Activated CD4-positive, alpha-beta T cell treated with anti-CD3 and anti-CD28 coated beads, Interleukin-2, amount 50 U/mL, for 16 hours (primary cell): Measurements from ENCODE around the gene PRSS50.

Experiments used
- DNase-seq: peaks from one replicate; pipeline ENCODE4 v3.0.0-alpha.2; 2020

Gene PRSS50

DNA sequence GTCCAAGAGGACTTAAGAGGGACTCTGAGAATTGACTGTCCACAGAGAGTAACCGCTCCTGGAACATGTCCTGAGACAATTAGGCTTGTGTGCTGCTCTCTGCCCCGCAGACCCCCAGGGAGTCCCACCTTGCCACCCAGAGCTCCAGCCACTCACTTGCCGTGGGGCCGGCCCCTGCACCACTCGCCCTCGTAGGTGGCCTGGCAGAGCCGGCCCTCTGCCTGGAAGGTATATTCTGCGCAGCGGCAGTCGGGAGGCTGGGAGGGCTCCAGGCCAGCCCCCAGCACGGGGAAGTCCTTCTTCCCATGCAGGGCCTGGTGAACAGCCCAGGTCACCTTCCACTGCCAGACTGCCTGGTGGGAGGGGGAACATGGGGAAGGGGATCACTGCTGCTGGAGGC lies 34.7 kb downstream of the PRSS50 start:
- no peak for DNase-seq

DNA sequence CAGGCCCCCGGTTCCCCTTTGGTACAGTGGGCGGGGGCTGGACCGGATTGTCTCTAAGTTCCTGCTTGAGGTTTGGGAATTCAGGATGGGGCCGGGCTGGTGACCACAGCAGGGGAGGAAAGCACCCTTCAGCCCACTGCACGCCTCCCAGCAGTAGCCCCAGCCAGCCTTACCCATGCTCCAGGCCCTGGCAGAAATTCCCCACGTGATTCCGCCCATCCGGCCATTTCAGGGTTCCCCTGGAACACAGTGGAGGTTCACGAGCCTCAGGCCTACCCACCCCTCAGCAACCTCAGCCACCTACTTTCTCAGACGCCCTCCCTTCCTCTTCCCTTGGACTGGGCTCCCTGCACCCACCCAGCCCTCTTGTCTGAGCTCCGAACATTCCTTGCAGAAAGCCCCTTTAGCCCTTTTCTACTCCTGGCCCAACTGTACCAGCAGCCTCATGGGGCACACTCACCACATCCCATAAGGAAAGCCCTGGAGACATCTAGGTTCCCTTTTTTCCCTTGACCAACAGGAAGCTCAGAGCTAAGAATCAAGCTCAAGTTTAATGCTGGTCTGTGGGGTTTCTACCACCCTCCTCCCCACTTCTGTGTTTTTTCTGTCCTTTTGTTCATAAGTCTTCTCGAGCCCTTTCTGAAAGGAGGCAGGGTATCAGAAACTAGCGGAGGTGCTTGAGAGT lies 35.7 kb downstream of the PRSS50 start:
- no peak for DNase-seq

DNA sequence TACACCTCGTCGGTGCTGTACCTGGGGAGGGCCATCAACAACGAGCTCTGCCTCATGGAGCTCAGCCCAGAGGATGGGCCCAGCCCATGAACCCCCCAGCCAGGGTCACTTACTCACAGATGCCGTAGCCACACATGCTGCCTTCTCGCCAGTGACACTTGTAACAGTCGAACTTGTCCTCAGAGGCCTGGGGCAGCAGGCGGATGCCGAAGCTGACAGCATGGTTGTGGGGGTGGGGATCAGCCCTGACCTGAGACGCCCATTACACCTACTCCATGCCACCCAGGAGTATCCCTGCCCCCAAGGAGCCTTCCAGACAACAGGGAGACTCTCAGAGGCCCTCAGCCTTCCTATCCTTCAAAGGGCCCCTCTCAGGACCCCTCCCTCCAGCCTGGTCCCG lies 36.3 kb downstream of the PRSS50 start:
- DNase-seq: no peak

GRCh38 chr3:46680298-46680826 lies 37.3 kb downstream of the PRSS50 start:
- DNase-seq: no peak

- DNase-seq: no peak
Measured at GRCh38 chr3:46679681-46680080, 38.0 kb downstream of the PRSS50 start.

DNA sequence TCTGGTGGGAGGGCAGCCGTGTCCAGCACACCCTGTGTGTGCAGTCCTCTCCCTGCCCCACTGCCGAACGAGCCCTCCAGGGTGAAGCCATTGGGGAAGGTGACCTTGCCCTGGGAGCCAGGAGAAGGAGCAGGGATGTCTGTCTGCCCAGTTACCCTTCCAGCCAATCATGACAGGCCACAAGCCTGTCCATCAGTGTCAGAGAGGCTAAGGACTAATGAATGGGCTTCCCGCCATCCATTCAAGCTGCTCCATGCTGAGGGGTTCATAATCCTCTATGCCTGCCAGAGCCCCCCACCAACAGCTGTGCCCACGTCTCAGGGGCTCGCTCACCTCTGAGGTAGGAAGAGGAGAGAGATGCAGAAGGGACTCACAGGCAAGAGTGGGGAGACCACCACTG lies 39.4 kb downstream of the PRSS50 start:
- DNase-seq: no peak

GRCh38 chr3:46677411-46677726 lies 40.3 kb downstream of the PRSS50 start:
- DNase-seq: no peak

DNA sequence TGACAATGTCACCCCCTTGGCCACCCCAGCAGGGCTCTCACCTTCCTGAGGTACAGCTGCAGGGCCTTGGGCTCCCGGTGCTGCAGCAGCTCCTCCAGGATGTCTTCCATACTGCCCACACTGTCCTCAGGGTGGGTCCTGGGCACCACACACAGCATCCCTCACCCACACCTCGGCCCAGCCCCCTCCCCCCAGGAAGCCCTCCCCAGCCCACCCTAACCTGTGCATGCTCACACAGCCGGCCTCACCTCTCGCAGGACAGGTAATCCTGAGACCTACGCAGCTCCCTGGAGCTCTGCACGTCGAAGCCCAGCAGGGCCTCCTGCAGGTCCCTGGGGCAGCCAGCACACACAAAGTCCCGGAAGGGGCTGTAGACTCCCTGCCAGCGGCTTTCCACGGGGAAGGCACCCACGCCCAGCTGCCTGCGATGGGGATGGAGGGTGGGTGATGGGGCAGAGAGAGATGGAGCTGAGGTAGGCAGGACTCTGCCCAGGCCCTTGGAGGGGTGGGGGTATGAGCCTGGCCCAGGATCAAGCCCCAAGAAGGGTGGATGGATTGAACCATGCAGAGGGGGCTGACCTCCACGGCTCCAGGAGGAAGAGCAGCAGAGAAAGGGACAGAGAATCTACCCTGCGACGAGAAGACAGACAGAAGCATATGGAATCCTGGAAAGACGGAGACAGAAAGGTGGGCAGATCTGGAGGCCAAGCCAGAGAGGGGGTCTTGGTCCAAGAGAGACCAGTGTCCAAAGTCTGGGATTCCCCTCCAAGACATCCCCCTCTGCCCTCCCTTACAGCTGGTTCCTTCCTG lies 40.9 kb downstream of the PRSS50 start:
- DNase-seq: no peak

DNA sequence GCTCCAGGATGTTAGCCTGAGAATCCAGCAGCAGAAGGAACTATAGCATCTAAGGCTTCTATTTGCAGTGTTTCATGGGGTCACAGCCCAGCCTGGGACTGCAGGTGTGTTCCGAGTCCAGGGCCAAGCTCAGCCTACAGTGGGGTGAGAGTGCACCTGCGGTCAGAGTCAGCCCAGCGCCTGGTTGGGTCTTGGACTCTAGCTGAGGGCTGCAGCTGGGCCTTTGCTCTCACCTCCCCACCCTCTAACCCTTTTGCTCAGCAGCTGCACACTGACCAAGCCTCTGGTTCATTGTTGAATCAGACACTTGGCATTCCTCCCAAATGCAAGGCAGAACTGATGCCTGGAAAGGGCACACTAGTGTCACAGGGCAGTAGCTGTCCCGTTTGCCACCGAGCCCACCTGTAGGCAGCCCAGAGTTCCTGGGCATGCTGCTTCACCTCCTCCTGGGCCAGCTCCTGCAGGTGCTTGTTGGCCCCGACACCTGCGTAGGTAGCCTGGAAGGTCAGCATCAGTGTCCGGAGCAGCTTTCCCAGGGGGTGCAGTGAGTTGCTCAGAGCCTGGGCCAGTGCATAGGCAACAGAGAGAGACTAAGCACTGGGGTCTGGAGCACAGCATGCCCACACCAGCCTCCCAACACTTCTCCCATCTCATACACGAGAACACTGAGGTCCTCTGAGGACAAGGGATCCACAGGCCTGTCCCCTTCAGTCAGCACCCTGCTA lies 41.7 kb downstream of the PRSS50 start:
- DNase-seq: no peak

- no peak for DNase-seq
Measured at GRCh38 chr3:46675426-46675825, 42.2 kb downstream of the PRSS50 start.

DNA sequence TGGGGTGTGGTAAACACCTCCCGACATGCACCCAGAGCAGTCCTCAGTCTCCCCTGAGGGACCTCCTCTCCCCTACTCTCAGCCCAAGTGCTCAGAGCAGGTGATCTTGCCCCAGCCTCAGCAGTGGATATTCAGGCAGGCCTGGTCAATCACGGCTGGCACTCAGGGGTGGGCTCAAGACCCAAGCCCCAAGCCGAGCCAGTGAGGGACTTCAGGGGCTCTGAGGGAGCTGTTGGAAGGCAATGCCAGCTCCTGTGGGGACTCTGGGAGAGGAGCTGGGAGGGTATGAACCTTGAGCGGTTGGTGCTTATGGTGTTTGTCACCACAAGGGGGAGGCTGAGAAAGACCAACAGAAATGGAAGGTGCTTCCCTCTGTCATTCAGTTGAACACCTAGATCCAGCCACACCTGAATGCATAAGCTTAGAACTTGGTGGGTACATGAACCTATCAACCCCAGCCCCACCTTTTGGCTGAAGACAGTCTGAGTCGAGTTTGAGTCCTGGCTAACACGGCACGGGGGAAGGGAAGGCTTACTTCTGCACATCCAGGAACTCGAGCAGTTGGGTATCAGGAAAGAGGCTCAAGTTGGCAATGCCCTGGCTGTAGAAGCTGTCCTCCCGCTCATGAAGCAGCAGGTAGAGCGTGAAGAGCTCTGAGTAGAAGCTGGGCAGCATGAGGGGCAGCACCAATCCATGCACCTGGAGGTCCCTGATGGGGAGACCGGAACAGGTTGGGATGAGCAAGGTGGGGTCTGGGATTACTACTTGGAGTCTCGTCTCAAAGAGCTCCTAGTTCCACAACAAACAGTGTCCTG lies 43.4 kb downstream of the PRSS50 start:
- no peak for DNase-seq

- DNase-seq: no peak
Measured at GRCh38 chr3:46673151-46674030, 44.3 kb downstream of the PRSS50 start.

DNA sequence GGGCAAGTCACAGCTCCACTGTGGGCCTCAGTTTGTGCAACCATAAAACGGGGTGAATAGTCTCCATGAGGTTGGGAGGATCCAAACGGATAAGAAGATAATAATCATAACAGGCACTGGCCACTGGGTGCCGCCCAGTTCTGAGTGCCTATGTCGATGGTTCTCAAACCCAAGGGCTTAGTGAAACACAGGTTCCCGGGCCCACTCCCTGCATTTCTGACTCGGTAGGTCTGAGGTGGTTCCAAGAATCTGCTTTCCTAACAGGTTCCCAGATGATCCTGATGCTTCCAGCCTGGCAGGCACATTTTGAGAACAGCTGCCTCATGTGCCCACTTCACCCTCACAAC lies 45.3 kb downstream of the PRSS50 start:
- DNase-seq: no peak

DNA sequence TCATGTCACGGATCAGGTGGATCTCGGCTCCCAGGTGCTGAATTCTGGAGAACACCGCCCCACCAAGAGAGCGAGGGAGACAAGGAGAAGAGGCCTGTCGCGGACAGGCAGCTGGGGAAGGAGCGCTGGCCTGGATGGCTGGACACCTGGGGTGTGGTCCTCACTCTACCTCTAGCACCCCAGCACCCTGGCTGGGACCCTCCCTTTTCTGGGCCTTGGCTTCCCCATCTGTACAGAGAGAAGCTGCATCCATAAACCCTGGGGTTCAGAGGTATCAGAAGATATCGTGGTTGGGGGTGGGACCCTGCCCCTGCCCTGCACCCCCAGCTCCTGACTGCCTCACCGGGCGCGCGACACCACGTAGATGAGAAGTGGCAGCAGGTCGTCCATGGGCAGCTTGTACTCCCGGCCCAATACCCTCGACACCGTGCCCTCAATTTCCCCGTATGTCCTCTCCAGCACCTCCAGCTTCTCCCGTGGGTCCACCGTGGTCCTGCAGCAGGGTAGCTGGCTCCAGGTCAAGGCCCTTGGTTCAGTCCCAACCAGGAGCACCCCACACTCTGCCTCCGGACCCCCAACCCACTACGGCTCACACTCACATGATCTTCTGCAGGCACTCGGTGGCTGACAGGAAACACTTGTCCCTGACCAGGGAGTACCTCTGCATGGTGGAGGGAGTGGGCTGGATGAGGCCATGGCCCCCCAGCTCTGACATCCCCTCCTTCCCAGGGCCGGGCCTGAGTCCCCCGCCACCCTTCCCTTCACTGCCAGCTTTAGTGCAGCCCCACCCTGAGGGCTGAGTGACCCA lies 45.9 kb downstream of the PRSS50 start:
- no peak for DNase-seq

DNA sequence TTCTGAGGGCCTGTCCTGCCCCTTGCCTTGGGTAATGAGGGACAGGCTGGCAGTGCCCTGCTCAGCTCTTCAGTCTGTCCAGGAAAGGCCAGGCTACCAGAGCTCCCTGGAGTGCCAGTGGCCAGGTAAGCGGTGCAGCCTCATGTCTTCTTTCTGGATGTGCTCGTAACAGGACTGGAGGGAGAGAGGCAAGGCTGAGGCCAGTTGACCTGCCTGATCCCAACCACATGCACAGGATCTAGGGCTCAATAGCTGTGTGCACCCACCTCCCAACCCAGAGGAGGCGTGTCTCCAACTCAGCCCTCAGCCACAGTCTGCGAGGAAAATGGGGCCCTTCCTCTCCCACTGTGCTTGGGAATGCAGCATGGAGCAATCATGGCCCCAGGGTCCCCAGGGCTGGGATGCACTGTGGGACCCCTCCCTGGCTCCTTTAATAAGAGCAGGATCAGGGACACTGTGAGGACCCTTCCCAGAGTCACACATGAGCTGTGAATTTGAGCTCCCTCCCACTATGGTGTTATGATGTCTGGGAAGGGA lies 46.7 kb downstream of the PRSS50 start:
- DNase-seq: no peak

DNA sequence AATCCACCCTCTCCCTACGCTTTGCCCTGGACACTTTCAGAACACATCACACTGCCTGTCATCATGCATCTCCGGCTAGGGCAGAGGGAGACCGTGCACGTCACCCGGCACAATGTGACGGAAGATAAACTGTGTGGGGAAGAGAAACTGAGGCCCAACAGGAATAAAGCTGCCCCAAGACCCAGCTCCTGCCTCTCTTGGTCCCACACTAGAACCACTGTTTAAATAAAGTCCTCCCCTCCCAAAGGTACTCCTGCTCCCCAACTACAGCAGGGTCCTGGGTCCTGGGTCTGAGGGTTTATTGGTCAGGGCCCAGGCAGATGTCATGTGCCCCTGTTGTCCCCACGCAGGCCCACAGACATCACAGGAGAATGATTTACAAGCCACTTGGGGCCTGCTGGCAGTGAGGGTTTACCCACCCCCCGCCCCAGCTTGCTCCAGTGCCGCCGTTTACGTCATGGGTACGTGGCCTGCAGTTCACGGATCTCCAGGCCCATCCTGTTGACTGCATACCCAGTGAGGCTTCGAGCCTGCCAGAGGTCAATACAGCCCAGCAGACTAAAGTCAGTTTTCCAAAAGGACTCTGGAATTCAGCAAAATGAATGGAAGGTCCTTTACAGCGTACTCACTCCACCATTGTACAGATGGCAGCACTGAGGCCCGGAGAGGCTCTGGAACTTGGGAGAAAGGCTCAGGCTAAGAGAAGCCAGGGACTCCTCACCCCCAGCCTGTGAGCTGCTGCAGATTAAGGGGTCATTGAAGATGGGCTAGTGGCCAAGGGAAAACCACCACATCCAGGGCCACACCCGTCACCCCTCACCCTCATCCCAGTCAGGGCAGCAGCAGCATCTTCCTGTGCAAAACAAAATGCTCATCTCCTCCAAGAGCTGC lies 47.4 kb downstream of the PRSS50 start:
- DNase-seq: no peak

- no peak for DNase-seq
Measured at GRCh38 chr3:46669191-46669999, 48.3 kb downstream of the PRSS50 start.

DNA sequence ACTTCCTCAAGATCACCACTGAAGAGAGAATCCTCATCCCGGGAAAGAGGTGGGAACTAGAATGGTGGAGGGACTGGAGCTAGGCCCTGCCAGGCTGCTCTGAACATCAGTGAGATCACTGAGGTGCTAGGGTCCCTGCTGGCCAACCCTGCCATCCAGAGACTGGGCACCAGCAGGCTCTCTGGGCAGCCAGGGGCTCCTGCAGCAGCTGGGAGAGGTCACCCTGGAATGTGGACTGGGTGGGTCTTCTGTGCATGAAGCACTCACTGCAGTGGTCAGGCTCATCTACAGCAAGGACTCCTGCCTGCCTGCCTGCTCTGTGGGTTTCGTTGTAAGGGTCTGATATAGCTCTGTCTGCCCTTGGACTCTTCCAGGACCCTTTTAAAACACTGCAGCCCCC lies 49.1 kb downstream of the PRSS50 start:
- DNase-seq: no peak

DNA sequence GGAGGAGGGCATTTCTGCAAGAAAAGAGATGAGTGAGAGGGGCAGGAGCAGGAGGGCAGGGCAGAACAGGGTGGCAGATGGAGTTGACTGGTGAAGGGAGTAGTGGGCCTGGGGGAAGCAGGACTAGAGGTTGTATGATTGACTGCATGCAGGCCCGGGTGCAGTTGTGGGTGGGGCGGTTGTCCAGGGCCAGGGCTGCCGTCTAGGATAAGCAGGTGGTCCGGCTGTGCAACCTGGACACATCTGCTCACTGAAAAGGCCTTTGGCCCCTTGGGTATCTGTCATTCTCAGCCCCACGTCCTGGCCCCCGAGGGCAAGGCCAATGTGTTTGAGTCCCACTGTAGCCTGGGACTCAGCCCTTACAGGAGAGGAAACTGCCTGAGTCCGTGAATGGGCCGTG lies 49.6 kb downstream of the PRSS50 start:
- DNase-seq: no peak
